HG03095 (cell line): ENCODE measurements around the gene EIF4EBP2.

Experiments used
- ATAC-seq: cut with Tn5 transposase; IDR thresholded peaks from one replicate; pipeline ENCODE4 v1.9.1; 2021; ENCODE audit warnings: moderate library complexity; ENCODE audit not compliant: unreplicated experiment

The EIF4EBP2 gene

DNA sequence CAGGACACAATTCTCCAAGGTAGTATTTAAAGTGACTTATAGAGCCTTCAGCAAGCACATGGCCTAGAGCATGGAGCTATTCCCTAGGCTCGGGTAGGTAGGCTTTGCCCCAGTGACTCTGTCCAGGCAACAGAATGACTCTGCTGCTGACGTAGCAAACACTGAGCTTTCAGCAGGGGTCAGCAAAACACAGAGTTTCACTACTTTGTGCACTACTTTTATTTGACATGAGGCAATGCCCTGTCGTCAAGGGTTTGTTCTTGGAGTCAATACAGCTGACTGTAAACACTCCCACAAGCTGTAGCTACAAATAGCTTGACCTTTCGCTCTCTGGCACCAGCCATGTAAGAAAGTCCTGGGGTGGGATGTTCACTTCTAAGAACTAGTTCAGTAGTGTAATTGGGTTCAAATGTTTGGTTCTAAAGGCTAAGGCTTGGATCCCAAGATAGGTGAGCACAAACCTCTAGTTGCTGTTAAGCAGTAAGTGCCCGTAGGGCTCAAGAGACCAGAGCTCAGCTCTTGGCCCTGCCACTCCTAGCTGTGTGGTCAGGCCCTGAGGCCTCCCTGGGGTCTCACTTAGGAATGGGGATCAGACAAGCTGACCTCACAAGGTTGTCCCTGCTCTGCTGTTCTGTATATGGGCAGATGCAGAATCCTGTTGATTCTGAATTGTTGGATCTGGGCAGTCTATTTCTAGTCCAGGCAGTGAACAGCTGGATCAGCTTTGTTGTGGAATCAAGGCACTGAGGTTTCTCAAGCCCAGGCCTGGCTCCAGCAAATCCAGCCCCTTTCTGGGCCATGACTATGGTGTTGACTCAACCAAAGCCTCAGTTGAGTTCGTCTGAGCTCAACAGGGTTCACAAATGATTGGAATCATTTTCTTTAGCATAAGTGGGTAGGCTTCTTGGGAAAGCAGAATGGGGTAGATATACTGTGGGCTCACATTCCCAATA, 26.8 kb downstream of the EIF4EBP2 start:
- no peak for ATAC-seq

DNA sequence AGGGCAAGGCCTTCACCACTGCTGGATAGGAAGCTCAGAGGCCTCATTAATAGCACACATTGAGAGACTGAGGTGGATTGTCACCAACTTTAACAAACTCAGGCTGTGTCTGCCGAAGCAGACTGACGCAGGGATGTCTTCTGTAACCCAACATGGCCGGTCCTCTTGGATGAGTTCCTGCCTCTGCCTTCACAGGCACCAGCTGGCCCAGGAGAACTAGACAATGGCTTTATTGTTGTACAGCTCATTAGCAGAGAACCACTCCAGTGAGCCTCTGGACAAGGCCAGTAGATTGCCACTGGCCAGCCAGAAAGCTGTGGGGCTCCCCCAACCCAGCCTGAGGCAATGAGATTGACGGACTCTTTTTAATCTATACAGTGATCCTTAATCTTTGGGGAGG, 28.2 kb downstream of the EIF4EBP2 start:
- no peak for ATAC-seq

DNA sequence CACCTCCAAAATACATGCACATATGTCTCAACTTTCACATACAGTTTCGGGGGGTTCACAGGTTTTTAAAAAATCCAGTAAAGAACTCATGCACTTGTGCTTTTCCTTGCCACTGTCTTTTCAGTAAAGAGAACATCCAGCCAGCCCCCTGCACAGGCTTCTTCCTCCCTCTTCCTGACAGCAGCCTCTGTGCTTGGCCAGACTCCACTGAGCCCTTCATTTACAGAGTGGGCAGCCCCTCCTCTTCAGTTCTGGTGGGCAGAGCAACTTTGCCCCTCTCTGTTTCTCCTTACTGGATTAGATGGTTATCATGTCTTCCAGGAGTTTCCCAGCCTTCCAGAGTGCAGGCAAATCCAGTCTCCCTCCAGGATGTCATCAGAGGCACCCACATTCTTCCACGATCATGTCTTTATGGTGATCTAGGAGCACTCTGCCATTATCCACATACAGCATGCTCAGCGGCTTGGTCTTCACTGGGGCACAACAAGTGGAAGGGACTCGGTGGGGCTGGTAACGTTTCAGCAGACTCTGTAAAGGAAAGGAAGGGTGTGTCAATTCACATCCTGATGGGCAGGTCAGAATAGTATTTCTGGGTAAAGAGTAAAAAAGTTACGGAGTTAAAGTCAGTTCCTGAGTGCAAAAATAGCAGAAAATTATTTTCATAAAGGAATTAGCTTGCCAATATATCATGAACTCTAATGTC, 28.8 kb downstream of the EIF4EBP2 start:
- no peak for ATAC-seq

DNA sequence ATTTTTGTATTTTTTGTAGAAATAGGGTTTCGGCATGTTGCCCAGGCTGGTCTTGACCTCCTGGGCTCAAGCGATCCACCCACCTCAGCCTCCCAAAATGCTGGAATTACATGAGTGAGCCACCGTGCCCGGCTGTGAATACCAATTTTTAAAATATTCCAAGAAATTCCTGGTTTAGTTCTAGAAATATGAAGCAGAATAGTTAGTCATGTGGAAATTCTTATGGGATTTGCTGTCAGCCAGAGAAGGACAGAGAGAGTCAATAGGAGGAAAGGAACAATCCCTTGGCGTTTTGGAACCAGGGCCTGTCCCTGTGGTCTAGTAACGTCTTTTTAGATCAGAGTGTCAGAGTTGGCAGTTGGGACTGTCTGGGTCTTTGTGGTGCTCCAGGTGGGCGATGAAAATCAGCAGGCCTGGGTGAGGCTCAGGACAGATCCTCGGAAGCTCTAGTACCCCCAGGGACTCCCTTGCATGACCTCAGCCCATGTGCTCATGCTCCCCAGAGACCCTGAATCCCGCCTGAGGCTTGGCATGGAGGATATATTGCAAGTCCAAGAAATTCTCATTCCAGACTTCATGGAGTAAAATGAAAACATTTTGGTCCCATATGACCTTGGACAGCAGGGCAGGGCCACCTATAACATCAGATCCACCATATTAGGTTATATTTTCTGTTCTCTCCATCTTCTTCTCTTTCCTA, 29.8 kb downstream of the EIF4EBP2 start:
- no peak for ATAC-seq

DNA sequence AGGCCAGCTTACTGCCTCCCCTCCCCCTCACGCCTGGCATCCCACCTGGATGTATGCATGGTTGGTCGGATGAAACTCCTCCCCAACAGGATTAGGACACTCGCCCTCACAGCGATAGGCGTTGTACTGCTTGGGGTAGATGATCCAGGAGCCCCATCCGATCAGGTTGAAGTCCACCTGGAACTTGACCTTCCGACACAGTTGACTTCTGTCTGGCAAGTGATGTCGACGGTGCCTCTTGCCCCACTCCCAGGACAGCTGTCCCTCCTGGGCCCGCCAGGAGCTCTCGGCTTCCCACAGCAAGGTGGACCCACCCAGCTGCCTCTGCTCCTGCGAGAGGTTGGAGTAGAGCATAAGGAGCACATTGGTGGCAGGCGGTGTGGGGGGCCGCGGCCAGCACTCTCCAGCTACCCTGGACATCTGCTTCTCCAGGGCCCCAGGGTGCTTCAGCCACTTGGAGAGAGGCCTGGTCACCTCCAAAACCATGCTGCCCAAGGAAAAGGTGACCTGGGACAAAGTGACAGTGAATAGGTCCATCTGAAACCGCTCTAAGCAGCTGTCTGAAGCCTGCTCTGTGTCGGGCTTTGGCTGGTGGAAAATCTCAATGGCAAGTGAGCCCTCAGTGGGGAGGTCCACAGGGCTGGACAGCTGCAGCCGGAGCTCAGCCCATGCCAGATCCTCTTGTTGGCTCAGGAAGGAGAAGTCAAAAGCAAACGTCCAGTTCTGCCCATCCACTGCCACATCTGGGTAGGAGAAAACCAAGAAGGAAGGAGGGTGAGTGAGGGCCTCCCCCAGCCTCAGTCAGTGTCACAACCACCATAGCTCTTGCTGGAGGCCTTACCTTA, 31.5 kb downstream of the EIF4EBP2 start:
- ATAC-seq, result no peak

DNA sequence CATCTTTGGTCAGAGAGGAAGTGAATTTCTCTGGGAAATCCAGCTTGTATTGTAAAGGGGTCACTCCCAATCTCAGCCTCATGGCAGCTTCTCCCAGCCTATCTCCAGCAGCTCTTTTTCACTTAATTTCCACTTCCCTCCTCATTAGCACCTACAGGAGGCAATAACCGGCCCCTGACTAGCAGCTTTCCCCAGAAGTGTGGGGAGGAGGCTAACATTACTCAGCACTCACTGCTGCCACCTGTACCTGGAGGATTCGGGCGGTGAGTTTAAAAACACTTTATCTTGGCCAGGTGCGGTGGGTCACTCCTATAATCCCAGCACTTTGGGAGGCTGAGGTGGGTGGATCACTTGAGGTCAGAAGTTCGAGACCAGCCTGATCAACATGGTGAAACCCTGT, 33.8 kb downstream of the EIF4EBP2 start:
- no peak for ATAC-seq

DNA sequence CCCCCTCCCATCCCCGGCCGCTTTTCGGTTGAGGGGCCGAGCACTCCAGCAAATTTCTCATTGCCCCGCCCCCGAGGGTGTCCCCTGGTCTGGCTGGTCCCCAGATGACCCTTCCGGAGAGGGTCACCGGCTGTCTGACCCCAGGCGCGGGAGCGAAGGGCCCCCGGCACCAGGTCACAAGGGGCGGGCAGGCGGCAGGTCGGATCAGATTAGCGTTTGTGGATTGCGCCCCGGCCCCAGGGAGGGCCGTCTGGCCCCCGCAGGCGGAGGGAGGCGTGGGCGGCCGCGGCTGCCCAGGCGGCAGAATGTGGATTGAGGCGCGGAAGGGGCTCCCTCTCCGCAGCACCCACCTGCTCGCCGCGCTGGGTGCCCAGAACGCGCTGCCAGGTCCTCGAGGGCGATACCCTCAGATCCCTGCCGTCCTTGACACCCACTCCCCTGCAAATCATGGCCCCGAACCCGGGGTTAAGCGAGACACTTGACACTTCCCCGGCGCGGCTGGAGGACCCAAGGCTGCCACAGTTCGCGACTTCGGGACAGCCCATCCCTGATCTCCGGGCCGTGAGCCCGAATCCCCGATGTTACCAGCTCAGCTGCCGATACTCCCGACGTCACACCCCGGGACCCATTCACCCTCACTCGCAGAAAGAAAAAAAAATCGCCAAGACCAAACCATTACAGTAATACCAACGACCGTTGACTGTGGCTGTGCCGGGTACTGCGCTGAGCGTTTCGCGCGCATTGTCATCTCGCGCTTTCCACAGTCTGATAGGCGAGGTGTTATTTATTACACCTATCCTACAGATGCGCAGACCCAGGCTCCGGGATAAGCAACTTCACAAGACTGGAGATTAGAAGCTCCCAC, 36.6 kb downstream of the EIF4EBP2 start:
- no peak for ATAC-seq

DNA sequence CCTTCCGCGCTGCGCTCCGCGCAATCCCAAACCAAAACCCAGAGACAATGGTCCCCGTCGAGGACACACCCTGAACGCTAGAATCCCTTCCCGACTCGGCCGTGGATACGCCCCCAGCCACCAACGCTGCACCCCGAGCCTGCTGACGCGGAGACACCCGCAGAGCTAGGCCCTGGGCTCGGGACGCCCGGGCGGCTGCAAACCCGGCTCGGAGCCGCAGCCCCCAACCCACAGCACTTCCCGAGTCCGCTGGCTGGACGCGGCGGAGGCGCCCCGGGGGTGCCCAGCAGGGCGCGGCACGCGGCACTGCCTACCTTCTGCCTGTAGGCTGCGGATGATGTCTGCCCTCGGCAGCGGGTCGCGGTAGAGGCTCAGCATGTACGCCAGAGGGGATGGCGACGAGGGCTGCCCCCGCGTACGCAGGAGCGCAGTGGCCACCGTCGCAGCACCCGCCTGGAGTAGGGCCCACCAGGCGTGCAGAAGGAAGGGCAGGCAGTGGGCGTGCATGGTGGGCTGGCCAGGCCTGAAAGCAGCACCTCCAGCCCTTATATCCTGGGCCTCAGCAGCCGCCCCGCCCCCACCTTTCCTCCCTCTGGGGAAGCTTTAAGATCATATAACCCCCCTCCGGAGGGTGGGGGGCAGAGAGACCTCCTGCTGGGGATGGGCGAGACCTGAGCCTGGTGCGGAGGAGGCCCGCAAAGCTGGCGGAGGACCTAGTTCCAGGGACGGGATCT, 37.4 kb downstream of the EIF4EBP2 start, which contains the start of gene NODAL:
NODAL (minus strand) TSS at position 521 of the 734 bp plus-strand sequence; CDS start at position 507, 14 bp downstream.
- no peak for ATAC-seq

DNA sequence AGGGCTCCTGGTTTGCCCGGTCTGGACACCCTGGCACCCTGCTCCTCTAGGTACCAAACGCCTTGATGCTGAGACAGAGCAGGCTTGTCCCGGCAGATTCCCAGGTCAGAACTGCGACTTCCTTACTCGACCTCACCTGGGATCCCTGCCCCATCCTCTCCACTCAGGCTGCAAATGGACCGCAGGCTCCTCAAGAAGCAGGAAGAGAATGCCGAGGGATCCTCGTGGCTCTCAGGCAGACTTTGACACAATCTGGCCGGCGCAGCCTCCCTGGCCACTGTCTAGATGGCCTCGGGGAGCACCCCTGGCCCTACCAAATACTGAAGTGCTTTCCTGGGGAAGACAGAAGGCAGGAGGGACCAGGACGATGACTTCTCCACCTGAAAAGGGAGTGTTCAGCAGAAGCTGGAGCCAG, 38.0 kb downstream of the EIF4EBP2 start:
- no peak for ATAC-seq

DNA sequence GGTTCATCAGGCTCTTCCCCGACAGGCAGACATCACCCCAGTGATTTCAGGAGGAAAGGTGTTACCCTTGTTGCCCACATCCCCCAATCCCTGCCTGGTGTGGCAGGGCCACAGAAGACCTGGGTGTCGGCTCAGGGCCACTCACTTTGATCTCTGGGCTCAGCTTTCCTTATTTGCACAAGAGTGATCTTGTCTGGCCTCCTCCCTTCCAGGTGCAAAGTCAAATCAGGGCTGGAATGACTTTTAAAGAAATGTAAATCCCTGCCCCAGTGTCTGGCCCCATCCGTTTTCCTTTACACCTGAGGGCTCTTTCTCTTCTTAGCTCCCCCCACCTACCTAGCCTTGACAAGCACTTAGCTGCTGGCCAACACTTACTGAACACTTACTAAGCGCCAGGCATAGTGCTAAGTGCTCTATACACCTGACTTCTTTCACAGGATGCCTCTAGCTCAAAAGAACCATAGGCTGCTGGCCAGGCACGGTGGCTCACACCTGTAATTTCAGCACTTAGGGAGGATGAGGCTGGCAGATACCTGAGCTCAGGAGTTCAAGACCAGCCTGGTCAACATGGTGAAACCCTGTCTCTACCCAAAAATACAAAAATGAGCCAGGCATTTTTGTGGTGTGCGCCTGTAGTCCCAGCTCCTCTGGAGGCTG, 38.5 kb downstream of the EIF4EBP2 start:
- ATAC-seq, result no peak

DNA sequence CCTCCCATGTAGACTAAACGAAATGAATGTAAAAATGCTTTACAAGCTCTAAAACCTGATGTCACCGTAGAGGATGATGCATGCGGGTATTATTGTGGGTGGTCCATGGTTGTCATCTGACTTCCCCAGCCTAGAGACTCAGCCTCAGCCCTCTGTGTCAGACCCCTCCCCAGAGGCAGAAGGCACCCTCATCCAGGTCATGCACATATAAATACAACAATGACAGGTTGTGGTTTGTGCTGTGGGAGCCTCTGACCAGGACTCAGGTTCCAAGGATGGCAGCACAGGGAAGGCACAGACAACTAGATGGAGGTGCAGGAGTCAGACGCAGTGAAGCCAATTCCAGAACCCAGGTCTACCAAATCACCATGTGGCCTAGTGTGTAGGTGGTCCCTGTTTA, 40.8 kb downstream of the EIF4EBP2 start:
- ATAC-seq, result no peak

DNA sequence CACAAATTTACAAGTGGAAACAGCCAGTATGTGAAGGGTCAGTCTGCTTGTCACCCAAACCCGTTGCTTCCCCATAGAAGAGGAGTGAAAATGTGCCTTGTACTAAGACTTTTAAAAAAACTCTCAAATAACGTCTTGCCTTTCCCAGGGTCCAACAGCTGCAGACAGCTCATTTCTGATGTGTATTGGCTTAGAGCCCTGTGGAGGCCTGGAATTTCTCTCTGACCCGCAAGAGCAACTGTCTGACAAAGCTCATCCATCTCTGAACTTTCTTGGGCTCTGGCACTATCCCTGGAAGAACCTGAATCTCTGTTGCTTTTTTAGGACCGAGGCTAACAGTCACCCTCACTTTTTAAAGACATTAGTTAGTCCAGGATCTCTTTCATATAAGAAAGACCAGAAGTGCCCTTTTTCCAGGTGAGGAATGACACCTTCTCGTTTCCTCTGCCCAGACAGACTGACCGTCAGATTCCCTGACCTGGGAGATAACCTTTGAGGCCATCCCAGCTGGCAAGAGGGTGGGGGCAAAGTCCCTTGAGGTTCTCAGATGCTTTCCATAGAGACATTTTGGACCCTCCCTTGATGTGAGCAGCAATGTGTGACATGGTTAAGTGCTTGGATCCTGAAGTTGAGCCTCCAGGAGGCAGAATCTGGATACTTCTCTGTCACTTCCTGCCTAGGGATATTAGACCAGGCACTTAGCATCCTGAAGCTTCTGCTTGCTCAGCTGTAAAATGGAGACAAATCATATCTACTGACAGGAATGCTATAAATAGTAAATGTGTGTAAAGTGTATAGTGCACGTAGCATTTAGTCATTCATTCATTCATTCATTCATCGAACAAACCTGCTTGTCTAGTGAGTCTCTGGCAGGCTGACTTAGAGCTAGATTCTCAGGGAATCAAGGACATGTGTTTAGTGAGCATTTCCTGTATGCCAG, 42.0 kb downstream of the EIF4EBP2 start:
- no peak for ATAC-seq

DNA sequence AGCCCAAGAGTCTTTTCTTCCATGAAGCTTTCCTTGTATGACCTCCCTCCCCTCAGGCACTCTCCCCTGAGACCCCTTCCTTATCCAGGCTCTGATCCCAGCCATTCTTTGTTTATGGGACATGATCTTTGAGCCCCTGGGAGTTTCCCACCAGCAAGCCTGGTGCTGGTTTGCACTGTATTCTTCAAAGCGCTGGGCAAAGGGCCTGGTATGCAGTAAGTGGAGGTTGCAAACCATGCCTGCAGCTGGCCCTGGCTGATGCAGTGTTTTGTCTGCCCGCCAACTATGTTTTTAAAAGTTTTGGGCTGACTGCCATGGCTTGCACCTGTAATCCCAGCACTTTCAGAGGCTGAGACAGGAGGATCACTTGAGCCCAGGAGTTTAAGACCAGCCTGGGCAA, 44.3 kb downstream of the EIF4EBP2 start:
- ATAC-seq, result no peak

DNA sequence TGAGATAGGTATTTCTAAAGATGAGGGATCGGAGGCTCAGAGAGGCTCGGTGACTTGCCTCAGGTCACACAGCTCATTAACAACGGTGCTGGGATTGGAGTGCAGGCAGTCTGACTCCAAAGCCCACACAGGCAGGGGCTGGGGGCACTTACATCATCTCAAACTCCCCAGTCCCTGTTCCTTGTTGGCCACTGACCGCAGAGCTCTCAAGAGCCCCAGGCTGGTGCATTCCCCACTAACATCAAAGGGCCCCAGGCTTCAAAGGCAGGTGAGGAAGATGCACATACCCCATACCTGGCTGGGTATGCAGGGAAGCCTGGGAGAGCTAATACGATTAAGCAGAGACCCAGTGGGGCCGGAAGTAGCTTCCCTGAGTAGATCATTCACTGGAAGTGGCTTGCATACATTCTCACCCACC, 51.3 kb downstream of the EIF4EBP2 start:
- no peak for ATAC-seq

DNA sequence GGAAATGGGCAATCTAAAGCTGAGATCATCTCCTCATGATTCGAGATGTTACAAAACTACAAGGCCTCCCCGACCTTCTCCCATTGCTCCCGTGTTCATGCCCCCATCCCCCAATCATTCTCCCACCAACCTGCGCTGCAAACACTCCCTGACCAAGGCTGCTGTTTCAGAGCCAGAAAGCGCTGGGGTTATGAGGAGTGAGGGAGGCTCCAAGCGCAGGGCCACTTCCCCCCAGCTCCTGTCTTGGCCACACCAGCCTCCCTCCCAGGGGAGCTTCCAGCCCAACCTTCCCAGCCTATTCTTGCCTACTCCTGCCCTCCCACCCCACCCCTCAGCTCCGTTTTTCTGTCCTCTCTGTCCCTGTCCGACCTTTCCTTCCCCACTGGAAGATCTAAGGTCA, 52.2 kb downstream of the EIF4EBP2 start:
- ATAC-seq, result no peak

DNA sequence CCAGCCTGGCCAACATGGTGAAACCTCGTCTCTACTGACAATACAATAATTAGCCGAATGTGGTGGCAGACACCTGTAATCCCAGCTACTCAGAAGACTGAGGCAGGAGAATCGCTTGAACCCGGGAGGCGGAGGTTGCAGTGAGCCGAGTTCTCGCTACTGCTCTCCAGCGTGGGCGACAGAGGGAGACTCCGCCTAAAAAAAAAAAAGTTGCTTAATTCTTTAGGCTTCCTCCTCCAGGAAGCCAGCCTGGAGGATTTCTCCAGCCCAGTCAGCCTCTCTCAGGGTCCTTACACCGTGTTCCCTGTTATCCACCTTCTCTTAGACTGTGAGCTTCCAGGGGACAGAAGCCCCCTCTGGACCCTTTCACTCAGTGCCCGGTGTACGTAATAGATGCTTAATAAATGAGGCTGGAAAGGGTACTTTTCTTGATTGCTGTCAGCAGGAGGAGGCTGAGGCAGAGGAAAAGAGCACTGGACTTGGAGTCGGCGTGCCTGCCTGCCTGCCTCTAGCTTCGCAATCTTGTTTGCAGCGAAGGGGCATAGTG, 53.9 kb downstream of the EIF4EBP2 start:
- ATAC-seq, result no peak
